NB4 (cell line): ENCODE results near the gene ARHGAP25.

Experiments
- DNase-seq: peaks from one replicate; pipeline ENCODE4 v3.0.0; 2010; ENCODE audit warnings: low read depth
- H3K4me3 ChIP-seq: one replicate; pipeline ENCODE4 v1.5.1; 2011; ENCODE audit warnings: mild to moderate bottlenecking, low read depth, low read length, moderate library complexity
- CTCF ChIP-seq: IDR thresholded peaks from one replicate; pipeline ENCODE4 v1.5.1; 2012; ENCODE audit warnings: low read depth, low read length
- MAX ChIP-seq: IDR thresholded peaks from 2 replicates; pipeline ENCODE4 v1.6.1; 2011; ENCODE audit warnings: low read depth, low read length
- MYC ChIP-seq: IDR thresholded peaks from 2 replicates; pipeline ENCODE4 v1.6.1; 2011; ENCODE audit warnings: low read depth, low read length
- POLR2A ChIP-seq: IDR thresholded peaks from 2 replicates; pipeline ENCODE4 v1.6.1; 2011; ENCODE audit warnings: mild to moderate bottlenecking; ENCODE audit not compliant: insufficient read length; ENCODE audit errors: extremely low read depth

The ARHGAP25 gene

GRCh38 chr2:68846091-68846490 lies 111.5 kb downstream of the ARHGAP25 start:
- TF ChIP-seq CTCF (no peak), MYC (no peak), POLR2A (no peak), MAX (no peak)
- no peak overlapping the region for H3K4me3 ChIP-seq
- DNase-seq: no peak

- TF ChIP-seq MAX: no peak
- no peak for TF ChIP-seq POLR2A
- no peak for TF ChIP-seq MYC
- TF ChIP-seq CTCF: no peak
- H3K4me3 ChIP-seq: no peak overlapping the region
- DNase-seq: no peak
Observed at GRCh38 chr2:68847751-68848150, 113.1 kb downstream of the ARHGAP25 start.

GRCh38 chr2:68849579-68850030 lies 115.0 kb downstream of the ARHGAP25 start:
- no peak for TF ChIP-seq MYC
- TF ChIP-seq CTCF: no peak
- TF ChIP-seq POLR2A: no peak
- no peak for TF ChIP-seq MAX
- DNase-seq: no peak
- no peak overlapping the region for H3K4me3 ChIP-seq

- H3K4me3 ChIP-seq: no peak overlapping the region
- TF ChIP-seq MAX (no peak), CTCF (no peak), MYC (no peak), POLR2A (no peak)
- DNase-seq: no peak
Observed at GRCh38 chr2:68850524-68850923, 115.9 kb downstream of the ARHGAP25 start.

GRCh38 chr2:68853035-68853434 lies 118.4 kb downstream of the ARHGAP25 start:
- H3K4me3 ChIP-seq: no peak overlapping the region

More at GRCh38 chr2:68853035-68853434, 118.4 kb downstream of the ARHGAP25 start:
- DNase-seq: no peak
- TF ChIP-seq CTCF: no peak
- no peak for TF ChIP-seq MAX
- TF ChIP-seq MYC: no peak
- TF ChIP-seq POLR2A: no peak
